ENCODE measurements around the gene L1CAM. TPM values are rescaled to one million over a fixed set of nuclear protein-coding genes. Genes with fewer than 3 reads are reported as not detected.

The L1CAM gene
- total and polyA plus RNA-seq, 9 of the 15 experiments (the other 6 are each of a cell fraction or from before 2014, with no cell fraction given) = 0.09 to 0.86 (median 0.26) TPM; not detected in 3

GRCh38 chrX:153897899-153898298 lies 11.9 kb upstream of the L1CAM start (continued):
- peak; percentile 92 for TF ChIP-seq DMBX1 (CRISPR knock-in tag; IDR thresholded peaks at IDR 0.05; ENCODE audit: borderline replicate concordance)
- no peak for TF ChIP-seq E2F1 (CRISPR knock-in tag; IDR thresholded peaks at IDR 0.05)
- no peak for TF ChIP-seq DDX20 (tag; IDR thresholded peaks at IDR 0.05; ENCODE audit: low read depth)
- TF ChIP-seq, protein P1, sequence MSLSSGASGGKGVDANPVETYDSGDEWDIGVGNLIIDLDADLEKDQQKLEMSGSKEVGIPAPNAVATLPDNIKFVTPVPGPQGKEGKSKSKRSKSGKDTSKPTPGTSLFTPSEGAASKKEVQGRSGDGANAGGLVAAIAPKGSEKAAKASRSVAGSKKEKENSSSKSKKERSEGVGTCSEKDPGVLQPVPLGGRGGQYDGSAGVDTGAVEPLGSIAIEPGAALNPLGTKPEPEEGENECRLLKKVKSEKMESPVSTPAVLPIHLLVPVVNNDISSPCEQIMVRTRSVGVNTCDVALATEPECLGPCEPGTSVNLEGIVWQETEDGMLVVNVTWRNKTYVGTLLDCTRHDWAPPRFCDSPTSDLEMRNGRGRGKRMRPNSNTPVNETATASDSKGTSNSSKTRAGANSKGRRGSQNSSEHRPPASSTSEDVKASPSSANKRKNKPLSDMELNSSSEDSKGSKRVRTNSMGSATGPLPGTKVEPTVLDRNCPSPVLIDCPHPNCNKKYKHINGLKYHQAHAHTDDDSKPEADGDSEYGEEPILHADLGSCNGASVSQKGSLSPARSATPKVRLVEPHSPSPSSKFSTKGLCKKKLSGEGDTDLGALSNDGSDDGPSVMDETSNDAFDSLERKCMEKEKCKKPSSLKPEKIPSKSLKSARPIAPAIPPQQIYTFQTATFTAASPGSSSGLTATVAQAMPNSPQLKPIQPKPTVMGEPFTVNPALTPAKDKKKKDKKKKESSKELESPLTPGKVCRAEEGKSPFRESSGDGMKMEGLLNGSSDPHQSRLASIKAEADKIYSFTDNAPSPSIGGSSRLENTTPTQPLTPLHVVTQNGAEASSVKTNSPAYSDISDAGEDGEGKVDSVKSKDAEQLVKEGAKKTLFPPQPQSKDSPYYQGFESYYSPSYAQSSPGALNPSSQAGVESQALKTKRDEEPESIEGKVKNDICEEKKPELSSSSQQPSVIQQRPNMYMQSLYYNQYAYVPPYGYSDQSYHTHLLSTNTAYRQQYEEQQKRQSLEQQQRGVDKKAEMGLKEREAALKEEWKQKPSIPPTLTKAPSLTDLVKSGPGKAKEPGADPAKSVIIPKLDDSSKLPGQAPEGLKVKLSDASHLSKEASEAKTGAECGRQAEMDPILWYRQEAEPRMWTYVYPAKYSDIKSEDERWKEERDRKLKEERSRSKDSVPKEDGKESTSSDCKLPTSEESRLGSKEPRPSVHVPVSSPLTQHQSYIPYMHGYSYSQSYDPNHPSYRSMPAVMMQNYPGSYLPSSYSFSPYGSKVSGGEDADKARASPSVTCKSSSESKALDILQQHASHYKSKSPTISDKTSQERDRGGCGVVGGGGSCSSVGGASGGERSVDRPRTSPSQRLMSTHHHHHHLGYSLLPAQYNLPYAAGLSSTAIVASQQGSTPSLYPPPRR (CRISPR knock-in tag; IDR thresholded peaks at IDR 0.05; ENCODE audit: borderline replicate concordance) = no peak
- no peak for TF ChIP-seq FOXJ3 (CRISPR knock-in tag; IDR thresholded peaks at IDR 0.05)
- TF ChIP-seq, protein P2, sequence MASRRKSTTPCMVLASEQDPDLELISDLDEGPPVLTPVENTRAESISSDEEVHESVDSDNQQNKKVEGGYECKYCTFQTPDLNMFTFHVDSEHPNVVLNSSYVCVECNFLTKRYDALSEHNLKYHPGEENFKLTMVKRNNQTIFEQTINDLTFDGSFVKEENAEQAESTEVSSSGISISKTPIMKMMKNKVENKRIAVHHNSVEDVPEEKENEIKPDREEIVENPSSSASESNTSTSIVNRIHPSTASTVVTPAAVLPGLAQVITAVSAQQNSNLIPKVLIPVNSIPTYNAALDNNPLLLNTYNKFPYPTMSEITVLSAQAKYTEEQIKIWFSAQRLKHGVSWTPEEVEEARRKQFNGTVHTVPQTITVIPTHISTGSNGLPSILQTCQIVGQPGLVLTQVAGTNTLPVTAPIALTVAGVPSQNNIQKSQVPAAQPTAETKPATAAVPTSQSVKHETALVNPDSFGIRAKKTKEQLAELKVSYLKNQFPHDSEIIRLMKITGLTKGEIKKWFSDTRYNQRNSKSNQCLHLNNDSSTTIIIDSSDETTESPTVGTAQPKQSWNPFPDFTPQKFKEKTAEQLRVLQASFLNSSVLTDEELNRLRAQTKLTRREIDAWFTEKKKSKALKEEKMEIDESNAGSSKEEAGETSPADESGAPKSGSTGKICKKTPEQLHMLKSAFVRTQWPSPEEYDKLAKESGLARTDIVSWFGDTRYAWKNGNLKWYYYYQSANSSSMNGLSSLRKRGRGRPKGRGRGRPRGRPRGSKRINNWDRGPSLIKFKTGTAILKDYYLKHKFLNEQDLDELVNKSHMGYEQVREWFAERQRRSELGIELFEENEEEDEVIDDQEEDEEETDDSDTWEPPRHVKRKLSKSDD (conservative IDR thresholded peaks at IDR 0.05; ENCODE audit: low read length) = no peak
- TF ChIP-seq ZC3H11A (IDR thresholded peaks at IDR 0.05; ENCODE audit: low read depth, low read length) = no peak
- TF ChIP-seq COPS2 (conservative IDR thresholded peaks at IDR 0.05) = no peak
- TF ChIP-seq ZNF696 (CRISPR knock-in tag; conservative IDR thresholded peaks at IDR 0.05) = no peak
- no peak for TF ChIP-seq U2AF1 (optimal IDR thresholded peaks at IDR 0.05; ENCODE audit: low read depth, low read length)
- TF ChIP-seq ZBTB49 (CRISPR knock-in tag; IDR thresholded peaks at IDR 0.05; ENCODE audit: borderline replicate concordance) = no peak
- no peak for TF ChIP-seq BRD4 (IDR thresholded peaks at IDR 0.05)
- TF ChIP-seq PCBP1 (IDR thresholded peaks at IDR 0.05; ENCODE audit: low read depth, low read length, poor library complexity, severe bottlenecking) = no peak

Measured in K562 (cell line).